COLO668 (cell line): Measurements from ENCODE around the gene OR1J2.
"Not testable (repeated sequence)": the region's sequence is repeated elsewhere in the genome, so short reads cannot be mapped to it uniquely, and the experiment has no call there.

Experiments
- DNase-seq: peaks from one replicate; lab custom pipeline; 2025; ENCODE audit not compliant: unreplicated experiment; lab: John Stamatoyannopoulos, UW

Gene OR1J2

GRCh38 chr9:122510502-122510901 lies at the start of gene OR1J2:
TSS of gene OR1J2 (plus strand) at chr9:122510802. CDS start at chr9:122510802, 0 bp downstream.
- DNase-seq = no peak

- no peak for DNase-seq
Measured at GRCh38 chr9:122463828-122464632, 46.6 kb upstream of the OR1J2 start.

GRCh38 chr9:122464633-122465567 lies 45.7 kb upstream of the OR1J2 start:
- peak; percentile 37 for DNase-seq

- no peak for DNase-seq
Measured at GRCh38 chr9:122466456-122466855, 44.1 kb upstream of the OR1J2 start.

GRCh38 chr9:122468735-122469134 lies 41.9 kb upstream of the OR1J2 start:
- no peak for DNase-seq

- DNase-seq = no peak
Measured at GRCh38 chr9:122474561-122474960, 36.0 kb upstream of the OR1J2 start.

GRCh38 chr9:122475717-122476116 lies 34.9 kb upstream of the OR1J2 start:
- DNase-seq = no peak

GRCh38 chr9:122477346-122477745 lies 33.3 kb upstream of the OR1J2 start:
- DNase-seq = no peak

GRCh38 chr9:122477826-122478225 lies 32.8 kb upstream of the OR1J2 start, which contains the start of gene OR1J1:
TSS of gene OR1J1 (minus strand) at chr9:122477926. CDS start at chr9:122477926, 0 bp downstream.
- no peak for DNase-seq

- no peak for DNase-seq
Measured at GRCh38 chr9:122479062-122479461, 31.5 kb upstream of the OR1J2 start.

- DNase-seq = peak; percentile 5
Measured at GRCh38 chr9:122498883-122499288, 11.7 kb upstream of the OR1J2 start.

- DNase-seq = no peak
Measured at GRCh38 chr9:122506964-122507363, 3.6 kb upstream of the OR1J2 start.

- no peak for DNase-seq
Measured at GRCh38 chr9:122518226-122518625, 7.6 kb downstream of the OR1J2 start.

GRCh38 chr9:122518841-122519240 lies 8.2 kb downstream of the OR1J2 start, which contains the start of gene OR1J4:
TSS of gene OR1J4 (plus strand) at chr9:122519141. CDS start at chr9:122519141, 0 bp downstream.
- no peak for DNase-seq

- no peak for DNase-seq
Measured at GRCh38 chr9:122519376-122519775, 8.8 kb downstream of the OR1J2 start.

GRCh38 chr9:122526602-122527001 lies 16.0 kb downstream of the OR1J2 start:
- DNase-seq = no peak

GRCh38 chr9:122527193-122527592 lies 16.6 kb downstream of the OR1J2 start, which contains the start of gene OR1N1:
TSS of gene OR1N1 (minus strand) at chr9:122527293. CDS start at chr9:122527293, 0 bp downstream.
- no peak for DNase-seq

GRCh38 chr9:122531157-122531556 lies 20.6 kb downstream of the OR1J2 start:
- DNase-seq = not testable (repeated sequence)

GRCh38 chr9:122536134-122536533 lies 25.5 kb downstream of the OR1J2 start:
- DNase-seq = no peak

- not testable (repeated sequence) for DNase-seq
Measured at GRCh38 chr9:122537066-122537465, 26.5 kb downstream of the OR1J2 start.

- DNase-seq = no peak
Measured at GRCh38 chr9:122538757-122539156, 28.2 kb downstream of the OR1J2 start.
